HEK293T (cell line): ENCODE results near the gene NOL9.

Source experiments
- BHLHE40 ChIP-seq: fragments of 450-650 bp; IDR thresholded peaks from 2 replicates; pipeline ENCODE4 v1.6.1; 2016; ENCODE audit warnings: mild to moderate bottlenecking, moderate library complexity, borderline replicate concordance
- ELF4 ChIP-seq: fragments of 450-650 bp; IDR thresholded peaks from 2 replicates; pipeline ENCODE4 v1.6.1; 2017; ENCODE audit warnings: antibody characterized with exemption
- FOXA1 ChIP-seq: fragments of 450-650 bp; IDR thresholded peaks from 2 replicates; pipeline ENCODE4 v1.6.1; 2016; ENCODE audit warnings: mild to moderate bottlenecking
- FOXK2 ChIP-seq: fragments of 450-650 bp; IDR thresholded peaks from 2 replicates; pipeline ENCODE4 v1.6.1; 2016; ENCODE audit warnings: mild to moderate bottlenecking
- FOXM1 ChIP-seq: fragments of 450-650 bp; IDR thresholded peaks from 2 replicates; pipeline ENCODE4 v1.6.1; 2017; ENCODE audit warnings: mild to moderate bottlenecking, borderline replicate concordance
- LEF1 ChIP-seq: fragments of 450-650 bp; IDR thresholded peaks from 2 replicates; pipeline ENCODE4 v1.6.1; 2017; ENCODE audit warnings: mild to moderate bottlenecking, borderline replicate concordance
- SP1 ChIP-seq: fragments of 450-650 bp; IDR thresholded peaks from 2 replicates; pipeline ENCODE4 v1.6.1; 2017
- ZNF384 ChIP-seq: fragments of 450-650 bp; IDR thresholded peaks from 2 replicates; pipeline ENCODE4 v1.6.1; 2016
- TF ChIP-seq, protein P1 (sequence below): fragments of 450-650 bp; IDR thresholded peaks from 2 replicates; pipeline ENCODE4 v1.6.1; 2016

DNA sequence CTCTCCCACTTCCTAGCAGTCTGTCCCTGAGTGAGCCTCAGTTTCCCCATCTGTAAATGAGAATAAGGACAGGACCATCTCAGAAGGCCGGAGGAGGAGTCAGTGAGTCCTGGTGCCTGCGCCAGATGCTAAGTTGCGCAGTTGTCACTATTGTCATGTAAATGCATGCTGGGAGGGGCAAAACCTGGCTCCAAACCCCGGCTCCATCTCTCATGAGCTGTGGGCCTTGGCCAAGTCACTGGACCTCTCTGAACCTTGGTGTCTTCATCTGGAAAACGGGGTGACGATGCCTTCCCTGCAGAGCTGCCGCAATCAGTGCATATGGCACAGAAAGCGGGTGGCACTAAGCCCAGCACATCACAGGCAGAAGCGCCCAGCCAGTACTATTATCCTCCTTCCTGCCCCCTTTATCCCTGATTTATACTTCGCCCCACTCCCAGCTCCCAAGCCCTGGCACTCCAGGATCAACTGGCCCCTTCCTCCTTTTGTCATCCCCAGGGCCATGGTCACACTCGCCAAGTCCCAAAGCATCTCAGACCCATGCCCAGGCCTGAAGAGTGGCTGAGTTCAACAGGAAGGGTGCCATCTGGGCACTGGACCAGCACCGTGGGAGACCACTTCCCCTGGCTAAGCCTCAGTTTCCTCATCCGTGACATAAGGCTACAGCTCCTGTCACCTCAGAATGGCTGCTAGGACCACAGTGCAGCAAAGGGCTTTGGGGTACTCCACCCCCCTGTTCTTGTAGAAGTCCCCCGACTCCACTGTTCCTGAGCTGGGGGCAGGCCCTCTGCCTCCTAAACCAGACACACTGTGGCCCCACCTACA is 58.6 kb downstream of the NOL9 start:
- TF ChIP-seq BHLHE40 (no peak), LEF1 (no peak), ZNF384 (no peak), SP1 (no peak), FOXM1 (no peak), FOXK2 (no peak), FOXA1 (no peak), ELF4 (no peak)
- TF ChIP-seq, protein P1, sequence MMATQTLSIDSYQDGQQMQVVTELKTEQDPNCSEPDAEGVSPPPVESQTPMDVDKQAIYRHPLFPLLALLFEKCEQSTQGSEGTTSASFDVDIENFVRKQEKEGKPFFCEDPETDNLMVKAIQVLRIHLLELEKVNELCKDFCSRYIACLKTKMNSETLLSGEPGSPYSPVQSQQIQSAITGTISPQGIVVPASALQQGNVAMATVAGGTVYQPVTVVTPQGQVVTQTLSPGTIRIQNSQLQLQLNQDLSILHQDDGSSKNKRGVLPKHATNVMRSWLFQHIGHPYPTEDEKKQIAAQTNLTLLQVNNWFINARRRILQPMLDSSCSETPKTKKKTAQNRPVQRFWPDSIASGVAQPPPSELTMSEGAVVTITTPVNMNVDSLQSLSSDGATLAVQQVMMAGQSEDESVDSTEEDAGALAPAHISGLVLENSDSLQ = no peak
